ENCODE data around the gene LGALS1.

Gene LGALS1

DNA sequence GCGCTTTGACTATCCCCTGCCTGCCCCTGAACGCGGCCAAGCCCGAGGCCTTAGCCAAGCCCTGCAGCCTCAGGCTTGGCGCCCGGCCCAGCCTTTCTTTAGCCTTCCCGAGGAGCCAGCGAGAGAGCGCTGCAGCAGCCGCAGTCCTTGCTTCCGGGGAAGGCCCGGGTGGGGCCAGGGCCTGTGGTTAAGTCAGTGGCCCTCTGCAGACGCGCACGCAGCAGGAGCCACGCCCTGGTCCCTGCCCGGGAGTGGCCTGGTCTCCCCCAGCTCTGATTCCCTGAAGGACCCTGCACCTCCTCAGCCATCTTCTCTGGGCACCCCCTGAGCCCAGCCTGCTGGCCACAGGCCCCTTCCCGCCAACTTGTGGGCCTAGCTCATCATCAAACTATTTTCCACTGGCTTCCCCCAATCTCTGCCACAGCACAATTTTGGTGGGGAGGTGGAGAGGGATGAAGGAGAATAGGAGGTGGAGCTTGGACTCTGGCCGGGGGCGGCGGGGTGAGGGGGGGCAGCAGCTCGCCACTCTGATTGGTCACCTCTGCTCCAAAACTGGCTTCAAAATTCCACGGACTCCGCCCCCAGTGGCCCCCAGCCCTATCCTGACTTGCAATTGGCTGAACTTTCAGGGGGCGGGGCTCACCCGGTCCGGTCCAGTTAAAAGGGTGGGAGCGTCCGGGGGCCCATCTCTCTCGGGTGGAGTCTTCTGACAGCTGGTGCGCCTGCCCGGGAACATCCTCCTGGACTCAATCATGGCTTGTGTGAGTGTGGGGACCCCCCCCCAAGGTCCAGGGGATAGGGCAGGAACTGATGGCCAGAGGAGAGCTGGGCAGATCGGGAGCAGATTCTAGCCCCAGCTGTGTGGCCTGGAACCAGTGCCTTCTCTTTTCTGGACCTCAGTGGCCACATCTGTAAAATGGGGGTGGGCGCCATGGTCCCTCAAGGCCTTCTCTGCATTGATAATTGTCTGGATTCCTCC lies at the start of gene LGALS1:
Gene LGALS1, plus strand, starts transcription at position 686 of the 979 bp plus-strand sequence. Its CDS starts 67 bp downstream, at position 753.
- DNase-seq (ENCODE audit: low read depth in 2 of 2), result peak in 1 of 2 donors; percentile 41

DNA sequence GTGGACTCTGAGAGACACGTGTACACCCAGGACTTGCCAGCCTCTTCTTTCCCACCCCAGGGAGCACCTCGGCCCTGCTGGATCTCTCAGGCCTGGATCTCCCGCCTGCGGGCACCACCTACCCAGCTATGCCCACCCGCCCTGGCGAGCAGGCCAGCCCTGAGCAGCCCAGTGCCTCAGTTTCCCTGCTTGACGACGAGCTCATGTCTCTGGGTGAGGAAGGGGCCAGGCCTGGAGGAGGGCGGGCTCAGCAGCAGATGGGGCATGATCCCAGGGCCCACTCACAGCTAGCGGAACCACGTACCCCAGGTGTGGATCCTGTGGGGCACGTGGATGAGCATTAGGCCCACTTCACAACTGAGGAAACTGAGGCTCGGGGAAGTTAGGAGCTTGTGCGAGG lies 49.7 kb upstream of the LGALS1 start:
- DNase-seq (ENCODE audit: low read depth in 2 of 2), result no peak

DNA sequence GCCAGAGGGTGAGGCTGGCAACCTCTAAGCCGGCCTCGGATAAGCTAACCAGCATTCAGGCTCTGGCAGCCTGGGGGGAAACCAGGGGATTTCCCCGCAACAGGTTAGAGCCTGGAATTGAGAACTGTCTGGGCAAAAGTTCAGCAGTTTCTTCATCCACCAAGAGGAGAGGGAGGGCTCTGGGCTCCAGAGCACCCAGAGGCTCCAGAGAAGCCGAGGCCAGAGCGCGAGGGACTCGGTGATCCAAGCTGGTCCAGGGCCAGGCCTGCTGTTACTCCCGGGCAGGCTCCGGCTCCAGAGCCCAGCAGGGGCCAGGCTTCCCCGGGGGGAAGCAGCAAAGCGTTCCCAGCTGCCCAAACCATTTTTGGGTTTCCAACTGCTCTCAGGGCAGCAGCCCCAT lies 49.3 kb upstream of the LGALS1 start:
- DNase-seq (ENCODE audit: low read depth in 2 of 2), result no peak

DNA sequence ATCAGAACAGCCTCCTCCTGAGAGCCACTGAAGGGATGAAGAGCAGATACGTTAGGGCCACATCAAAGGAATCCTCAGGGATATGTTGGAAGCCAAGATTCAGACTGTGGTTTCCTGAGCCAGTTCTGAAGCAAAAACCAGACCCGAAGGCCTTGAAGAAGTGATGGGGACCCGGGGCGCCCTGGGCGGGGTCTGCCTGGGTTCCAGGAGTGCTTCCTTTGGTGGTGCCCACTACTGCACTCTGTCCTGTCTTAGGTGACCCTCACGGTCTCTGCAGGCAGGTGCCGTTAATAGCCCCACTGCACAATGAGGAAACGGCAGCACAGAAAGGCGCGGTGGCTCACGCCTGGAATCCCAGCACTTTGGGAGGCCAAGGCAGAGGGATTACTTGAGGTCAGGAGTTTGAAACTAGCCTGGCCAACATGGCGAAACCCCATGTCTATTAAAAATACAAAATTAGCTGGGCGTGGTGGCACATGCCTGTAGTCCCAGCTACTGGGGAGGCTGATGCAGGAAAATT lies 48.8 kb upstream of the LGALS1 start:
- no peak for DNase-seq (ENCODE audit: low read depth in 2 of 2)

DNA sequence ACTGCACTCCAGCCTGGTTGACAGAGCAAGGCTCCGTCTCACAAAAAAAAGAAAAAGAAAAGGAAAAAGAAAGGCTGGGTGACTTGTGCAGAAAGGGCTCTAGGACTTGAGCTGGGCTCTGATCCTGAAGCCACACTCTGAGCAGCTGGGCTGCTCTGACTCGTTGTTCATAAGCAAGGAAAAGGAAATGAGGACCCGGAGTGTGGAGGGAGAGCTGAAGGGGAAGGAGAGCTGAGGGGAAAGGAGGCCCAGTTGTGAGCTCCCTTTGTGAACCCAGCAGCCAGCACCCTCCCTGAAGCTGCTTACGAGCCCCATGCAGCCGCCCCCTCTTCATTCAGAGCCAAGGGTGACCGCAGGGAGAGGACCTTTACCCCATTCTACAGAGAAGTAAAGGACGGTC lies 48.3 kb upstream of the LGALS1 start:
- no peak for DNase-seq (ENCODE audit: low read depth in 2 of 2)

DNA sequence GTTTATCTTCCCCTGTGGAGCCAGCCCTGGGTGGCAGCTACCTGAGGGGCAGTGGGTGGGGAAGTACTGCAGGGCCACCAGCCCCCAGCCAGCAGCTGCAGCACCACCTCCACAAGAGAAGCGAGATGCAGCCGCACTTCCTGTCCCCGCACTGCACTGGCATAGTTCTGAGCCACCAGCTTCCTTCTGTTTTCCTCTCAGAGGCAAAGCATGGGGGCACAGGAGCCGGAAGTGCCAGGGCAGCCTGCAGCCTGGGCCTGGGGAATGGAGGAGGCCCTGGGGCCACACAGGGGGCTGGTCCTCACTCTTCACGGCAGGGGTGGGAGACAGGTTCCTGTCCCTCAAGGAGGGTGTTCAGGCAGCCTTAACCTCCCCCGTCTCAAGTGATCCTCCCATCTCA lies 47.9 kb upstream of the LGALS1 start:
- peak in 1 of 2 donors; percentile 45 for DNase-seq (ENCODE audit: low read depth in 2 of 2)

DNA sequence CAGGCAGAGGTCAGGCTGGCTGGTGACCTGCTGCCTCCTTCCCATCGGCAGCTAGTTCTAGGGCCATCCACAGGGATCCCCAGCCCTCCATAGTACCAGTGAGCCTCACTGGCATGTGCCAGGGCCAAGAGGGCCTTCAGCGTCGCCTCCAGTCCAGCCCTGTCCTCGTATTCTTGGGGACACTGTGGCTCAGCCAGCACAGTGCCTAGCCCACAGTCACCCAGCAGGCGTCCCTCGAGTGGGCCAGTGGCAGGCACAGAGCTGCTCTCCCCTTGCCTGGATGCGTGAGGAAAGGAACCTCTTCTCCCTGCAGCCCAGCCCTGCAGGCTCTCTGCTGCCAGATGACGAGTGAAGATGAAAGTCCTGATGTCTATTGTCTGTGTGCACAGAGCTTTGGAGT lies 46.6 kb upstream of the LGALS1 start:
- no peak for DNase-seq (ENCODE audit: low read depth in 2 of 2)

DNA sequence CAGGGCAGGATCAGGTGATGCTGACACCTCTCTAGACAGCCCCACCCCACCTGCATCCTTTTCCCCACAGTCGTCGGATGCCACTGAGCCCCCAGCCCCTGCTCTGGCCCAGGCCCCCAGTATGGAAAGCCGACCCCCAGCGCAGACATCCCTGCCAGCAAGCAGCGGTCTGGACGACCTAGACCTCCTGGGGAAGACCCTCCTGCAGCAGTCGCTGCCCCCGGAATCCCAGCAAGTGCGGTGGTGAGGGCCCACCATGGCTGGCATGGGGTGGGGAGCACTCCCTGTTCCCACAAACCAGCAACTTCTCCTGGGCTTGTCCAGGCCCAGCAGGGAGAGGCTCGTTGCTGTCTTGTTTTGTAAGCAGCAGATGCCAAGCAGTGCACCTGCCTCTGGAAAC lies 45.5 kb upstream of the LGALS1 start:
- DNase-seq (ENCODE audit: low read depth in 2 of 2), result no peak

DNA sequence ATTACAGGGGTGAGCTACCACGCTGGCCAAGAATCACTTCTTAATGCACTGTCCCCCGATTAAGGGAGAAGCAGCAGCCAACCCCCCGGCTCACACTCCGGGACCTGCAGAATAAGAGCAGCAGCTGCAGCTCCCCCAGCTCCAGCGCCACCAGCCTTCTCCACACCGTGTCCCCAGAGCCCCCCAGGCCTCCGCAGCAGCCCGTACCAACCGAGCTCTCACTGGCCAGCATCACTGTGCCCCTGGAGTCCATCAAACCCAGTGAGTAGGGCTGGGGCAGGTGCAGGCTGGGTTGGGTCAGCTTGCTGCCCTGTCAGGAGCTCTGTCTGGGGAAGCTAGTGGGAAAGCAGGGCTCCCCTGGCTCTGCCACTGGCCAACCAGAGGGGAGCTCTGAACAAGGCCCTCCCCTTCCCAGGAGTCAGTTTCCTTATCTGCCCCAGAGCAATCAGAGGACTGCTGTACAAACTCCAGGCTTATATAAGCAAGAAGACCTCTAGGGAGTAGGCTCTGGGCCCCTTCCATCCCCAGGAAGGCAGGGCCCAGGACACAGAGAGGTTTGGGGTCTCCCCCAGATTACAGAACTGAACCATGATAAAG lies 44.5 kb upstream of the LGALS1 start:
- DNase-seq (ENCODE audit: low read depth in 2 of 2), result no peak

DNA sequence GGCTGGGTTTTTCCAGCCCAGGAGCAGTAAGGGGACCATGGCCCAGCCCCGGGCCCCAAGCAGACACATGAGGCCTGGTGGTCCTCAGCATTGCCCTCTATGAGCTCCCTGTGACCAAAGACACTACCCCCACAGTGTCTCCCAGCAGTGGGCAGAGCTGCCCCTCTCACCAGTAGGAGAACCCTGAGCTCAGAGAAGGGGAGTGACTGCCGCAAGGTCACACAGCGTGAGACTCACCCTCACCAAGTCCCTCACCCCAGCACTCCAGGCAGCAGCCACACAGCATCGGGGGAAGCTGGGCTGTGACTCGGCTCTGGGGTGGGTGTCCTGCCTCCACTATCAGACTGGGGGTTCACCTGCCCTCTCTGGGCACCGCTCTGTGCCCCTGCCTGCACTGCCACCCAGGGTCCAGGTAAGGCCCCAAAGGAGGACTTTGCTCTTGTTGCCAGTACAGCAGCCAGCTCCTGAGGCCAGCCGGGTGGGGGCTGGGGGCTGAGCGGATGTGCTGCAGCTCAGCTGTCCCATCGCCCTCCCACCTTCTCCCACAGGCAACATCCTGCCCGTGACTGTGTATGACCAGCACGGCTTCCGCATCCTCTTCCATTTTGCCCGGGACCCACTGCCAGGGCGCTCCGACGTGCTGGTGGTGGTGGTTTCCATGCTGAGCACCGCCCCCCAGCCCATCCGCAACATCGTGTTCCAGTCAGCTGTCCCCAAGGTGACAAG lies 43.8 kb upstream of the LGALS1 start:
- no peak for DNase-seq (ENCODE audit: low read depth in 2 of 2)

DNA sequence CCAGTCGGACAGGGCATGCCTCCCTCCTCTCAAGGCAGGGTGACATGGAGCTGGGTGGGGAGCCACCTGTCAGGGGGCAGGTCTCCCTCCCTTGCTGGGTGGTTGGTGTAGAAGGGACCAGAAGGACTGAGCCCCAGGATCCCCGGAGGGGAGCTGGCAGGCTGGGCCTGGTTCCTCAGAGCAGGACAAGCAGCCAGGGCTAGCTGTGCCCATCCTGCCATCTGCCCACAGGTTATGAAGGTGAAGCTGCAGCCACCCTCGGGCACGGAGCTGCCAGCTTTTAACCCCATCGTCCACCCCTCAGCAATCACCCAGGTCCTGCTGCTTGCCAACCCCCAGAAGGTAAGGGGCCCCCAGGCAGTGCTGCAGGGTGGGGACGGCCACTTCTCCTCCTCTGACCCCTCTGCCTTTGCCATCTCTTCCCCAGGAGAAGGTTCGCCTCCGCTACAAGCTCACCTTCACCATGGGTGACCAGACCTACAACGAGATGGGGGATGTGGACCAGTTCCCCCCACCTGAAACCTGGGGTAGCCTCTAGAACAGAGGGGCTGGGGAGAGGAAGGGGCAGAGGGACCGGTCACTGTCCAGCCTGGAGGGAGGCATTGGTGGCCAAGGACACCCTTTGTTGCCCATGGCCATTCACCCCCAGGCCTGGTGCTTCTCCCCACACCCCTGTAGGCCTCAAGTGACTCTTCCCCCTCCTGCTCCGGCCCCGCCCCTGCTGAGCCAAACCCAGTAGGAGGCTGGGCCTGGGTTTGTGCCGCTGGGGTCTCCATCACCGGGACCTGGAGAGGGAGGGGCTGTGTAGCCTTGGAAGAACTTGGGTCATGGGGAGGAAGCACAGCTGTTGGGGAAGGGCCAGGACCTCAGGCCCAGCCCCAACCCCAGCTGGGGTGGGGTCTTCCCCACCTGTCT lies 43.0 kb upstream of the LGALS1 start:
- DNase-seq (ENCODE audit: low read depth in 2 of 2), result no peak

DNA sequence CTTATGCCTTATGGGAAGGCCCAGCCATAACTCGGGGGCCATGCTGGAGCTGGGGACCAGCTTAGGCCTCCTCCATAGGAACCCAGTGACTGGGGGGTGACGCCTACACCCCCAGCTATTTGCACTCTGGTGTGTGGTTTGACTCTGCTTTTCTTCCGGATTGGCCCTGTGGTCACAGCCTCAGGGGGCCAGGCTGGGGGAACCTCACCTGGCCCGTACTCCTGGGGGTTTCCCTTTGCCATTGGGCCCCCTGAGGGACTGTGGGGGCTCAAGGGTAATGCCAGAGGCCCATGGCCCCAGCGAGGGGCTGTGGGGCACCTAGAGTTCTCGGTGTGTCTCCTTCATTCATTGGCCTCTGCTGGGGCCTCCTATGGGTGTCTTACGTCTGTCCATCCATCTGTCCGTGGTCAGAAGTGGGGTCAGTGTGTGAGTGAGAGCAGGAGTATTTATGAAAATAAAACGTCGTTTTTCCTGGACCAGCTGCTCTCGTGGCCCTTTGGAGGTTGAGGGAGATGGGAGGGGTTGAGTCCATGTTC lies 42.3 kb upstream of the LGALS1 start:
- no peak for DNase-seq (ENCODE audit: low read depth in 2 of 2)

DNA sequence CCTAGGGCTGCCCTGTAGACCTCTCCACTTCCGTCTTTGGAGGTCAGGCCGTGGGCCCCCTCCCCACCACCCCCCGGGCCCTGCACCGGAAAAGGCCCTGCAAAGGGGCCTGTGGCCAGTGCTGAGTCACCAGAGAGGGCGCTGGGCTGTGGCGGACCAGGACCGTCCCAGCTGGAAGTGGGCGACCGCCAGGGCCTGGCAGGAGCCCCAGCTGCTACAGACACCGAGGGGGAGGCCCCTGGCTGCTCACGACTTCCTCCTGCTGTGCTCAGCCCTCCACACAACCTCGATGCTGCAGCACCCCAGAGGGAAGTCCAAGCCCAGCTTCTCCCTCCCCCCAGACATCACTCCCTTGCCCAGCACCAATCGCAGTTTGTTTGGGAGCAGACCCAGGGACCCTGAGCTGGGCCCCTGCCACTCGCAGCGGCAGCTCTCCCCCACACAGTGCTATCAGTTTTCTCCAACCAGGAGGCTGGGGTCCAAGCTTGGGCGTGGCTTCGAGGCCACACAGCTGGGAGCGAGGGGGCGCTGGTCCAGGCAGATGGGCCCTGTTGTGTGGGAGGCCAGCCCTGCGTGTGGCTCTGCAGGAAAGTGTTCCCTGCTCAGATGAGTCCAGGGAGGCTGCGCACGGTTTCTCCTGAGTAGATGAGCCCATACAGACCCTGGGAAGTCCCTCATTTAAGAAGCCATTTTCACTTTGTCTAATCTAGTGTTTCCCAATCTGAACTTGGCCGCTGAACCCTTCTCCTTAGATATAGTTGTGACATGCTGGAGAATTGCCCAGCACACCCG lies 41.6 kb upstream of the LGALS1 start:
- DNase-seq (ENCODE audit: low read depth in 2 of 2), result peak in 1 of 2 donors; percentile 24

DNA sequence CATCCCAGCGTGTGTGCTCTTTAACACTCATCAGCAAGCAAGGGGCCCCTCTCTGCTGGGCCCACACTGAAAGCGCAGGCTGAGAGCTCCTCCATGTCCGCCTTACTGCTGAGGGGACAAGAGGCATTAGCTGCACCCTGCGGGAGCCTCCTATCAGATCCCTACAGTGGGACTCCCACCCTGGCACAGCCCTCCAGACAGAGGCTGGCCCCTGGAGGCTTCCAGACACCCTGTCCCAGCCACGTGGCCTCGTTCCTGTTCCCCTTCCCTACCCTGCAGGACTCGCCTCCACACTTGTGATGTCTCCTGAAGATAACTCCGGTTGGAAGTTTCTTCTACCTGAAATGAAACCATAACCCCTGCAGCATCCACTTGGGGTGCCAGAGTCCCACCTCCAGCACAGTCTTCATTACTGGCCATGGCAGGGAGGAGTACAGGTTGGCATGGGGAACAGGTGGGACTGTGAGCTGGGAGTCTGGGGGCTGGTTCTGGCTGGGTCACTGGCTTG lies 41.0 kb upstream of the LGALS1 start:
- no peak for DNase-seq (ENCODE audit: low read depth in 2 of 2)

DNA sequence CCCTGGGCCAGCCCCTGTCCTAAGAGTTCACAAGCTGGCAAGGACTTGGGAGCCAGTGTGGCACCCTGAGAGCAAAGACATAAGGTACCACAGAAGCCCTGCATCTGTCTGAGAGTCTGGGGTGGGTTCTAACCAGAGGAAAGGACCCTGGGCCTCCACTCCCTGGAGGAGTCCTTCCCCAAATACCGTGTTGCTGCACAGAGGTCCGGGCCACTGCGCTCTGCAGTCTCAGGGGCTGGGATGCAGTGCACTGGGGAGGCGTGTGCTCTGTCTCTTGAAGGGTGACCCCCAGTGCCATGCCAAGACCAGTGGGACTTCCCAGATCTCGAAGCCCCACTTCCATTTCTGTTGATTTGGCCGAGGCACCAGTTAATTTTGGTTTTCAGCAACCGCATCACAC lies 40.3 kb upstream of the LGALS1 start:
- DNase-seq (ENCODE audit: low read depth in 2 of 2), result no peak

DNA sequence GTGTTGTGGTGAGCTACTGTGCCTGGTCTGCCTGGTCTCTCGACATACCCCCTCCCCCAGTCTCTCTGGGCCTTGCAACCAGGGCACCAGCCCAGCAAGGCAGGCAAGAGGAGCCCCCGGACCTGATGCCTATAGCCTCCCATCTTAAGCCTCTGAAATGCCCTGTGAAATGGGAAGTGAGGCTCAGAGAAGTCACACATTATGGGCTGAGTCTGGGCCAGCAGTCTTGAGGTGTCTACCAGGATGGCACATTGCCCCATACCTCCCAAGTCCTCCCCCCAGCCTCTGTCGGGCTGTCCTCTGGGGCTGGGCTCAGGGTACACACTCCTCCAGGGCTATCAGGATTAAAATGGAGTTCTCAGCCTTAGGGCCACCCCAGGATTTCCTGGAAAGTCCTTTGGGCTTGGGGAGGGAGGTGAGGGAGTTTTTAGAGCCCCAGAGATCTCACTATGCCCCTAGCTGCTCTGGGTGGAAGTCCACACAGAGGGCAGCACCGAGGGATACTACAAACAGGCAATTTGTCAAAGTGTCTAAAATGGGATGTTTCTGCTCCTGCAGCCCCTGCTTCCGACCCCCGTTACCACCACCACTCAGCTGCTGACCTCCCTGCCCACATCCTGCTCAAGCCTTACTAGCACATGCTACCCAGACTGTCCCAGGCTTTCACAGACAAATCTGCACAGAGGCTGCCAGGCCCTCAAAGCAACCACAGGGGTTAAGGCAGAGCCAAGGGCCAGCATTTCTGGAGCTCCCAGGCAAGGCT lies 39.1 kb upstream of the LGALS1 start:
- no peak for DNase-seq (ENCODE audit: low read depth in 2 of 2)

DNA sequence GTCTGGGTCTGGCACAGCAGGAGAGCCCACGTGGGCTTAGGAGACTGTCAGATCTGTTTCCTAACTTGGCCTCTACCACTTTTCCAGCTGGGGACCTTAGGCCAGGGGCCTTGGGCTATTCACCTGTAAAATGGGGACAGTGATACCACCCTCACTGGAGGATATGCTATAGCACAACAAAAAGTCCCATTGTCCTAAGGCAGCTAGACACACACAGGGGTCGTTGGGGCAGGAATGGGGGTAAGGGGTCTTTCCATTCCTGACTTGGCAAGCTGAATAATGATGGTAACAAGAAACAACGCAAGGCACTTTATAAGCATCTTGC lies 38.5 kb upstream of the LGALS1 start:
- no peak for DNase-seq (ENCODE audit: low read depth in 2 of 2)

DNA sequence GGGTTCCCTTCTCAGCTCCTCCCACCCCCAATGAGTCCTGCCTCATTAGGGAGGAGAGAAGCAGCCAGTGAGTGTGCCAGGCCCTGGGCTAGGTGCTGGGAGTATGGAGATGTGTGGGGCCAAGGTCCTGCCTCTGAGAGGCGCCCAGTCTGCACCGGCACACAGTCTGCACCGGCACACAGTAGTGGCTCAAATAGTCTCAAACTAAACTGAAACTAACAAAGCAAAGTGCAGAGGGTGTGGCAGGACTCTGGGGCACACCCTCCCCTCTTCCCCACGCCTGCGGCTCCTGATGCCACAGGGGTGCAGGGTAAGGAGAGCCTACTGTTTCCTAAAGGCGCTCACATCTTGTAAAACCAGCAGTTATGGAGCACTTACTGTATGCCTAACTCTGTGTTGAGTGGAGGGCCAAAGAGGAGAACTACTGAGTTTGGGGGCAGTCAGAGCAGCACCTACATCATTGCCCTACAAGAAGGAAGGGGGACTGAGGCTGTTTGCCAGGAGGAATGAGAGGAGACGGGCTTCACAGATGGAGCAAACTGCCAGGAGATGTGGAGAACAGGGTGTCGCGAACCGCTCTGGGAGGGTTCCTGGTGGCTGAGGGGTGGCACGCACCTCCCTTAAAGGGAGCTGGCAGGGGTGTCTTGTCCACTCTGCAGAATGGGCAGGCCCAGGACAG lies 36.9 kb upstream of the LGALS1 start:
- no peak for DNase-seq (ENCODE audit: low read depth in 2 of 2)

Data from stimulated activated CD8-positive, alpha-beta memory T cell treated with anti-CD3 and anti-CD28 coated beads, Interleukin-2, amount 100 ng/mL, for 1 hour (primary cell).